ENCODE results near the gene RBCK1.

GRCh38 chr20:402898-403581 lies 5.1 kb upstream of the RBCK1 start:
- TF ChIP-seq CTCF (IDR thresholded peaks at IDR 0.05) (no peak), POLR2A (IDR thresholded peaks at IDR 0.05) (no peak)

All from ovary (tissue), 3 donors.